ENCODE measurements around the gene NDRG4. TPM values are rescaled to one million over a fixed set of nuclear protein-coding genes. Genes with fewer than 3 reads are reported as not detected.
A peak's percentile ranks its signal among the peaks of the same experiment; 100 is the strongest.

The NDRG4 gene
- total and polyA plus RNA-seq, 8 donors = 1.9 to 48.7 (median 12.0) TPM

GRCh38 chr16:58462997-58463941, 36.7 kb upstream of the NDRG4 start:
- H3K36me3 ChIP-seq = no peaks in the 10 kb centered on the region
- intact Hi-C loops (cut with DNase I; ENCODE audit: low total_unique reads) = no loop called here
- peaks cover 22 to 25% (median 23%) of the 10 kb centered on the region in 4 donors for H3K4me1 ChIP-seq
- no peak overlapping the region for H3K27ac ChIP-seq
- TF ChIP-seq POLR2AphosphoS5 (IDR thresholded peaks at IDR 0.05) = no peak
- TF ChIP-seq CTCF (IDR thresholded peaks at IDR 0.05) = no peak
- TF ChIP-seq EP300 (IDR thresholded peaks at IDR 0.05) = no peak
- no peak for TF ChIP-seq POLR2A (IDR thresholded peaks at IDR 0.05)
- H3K27me3 ChIP-seq = peaks cover 13 to 78% (median 59%) of the 10 kb centered on the region in 3 donors
- peak overlapping the region; percentile 40 to 74 (median 51) for H3K4me3 ChIP-seq
- no peaks in the 10 kb centered on the region for H3K9me3 ChIP-seq
- peak in 1 of 2 donors; percentile 64 for DNase-seq
- WGBS, 5 donors = 1 to 18% (median 2%) methylated on average over 10 to 113 of the region's 113 CpGs

GRCh38 chr16:58464047-58464915, 35.7 kb upstream of the NDRG4 start:
- peak overlapping the region; percentile 40 to 74 (median 51) for H3K4me3 ChIP-seq
- intact Hi-C loops (cut with DNase I; ENCODE audit: low total_unique reads) = no loop called here
- H3K27me3 ChIP-seq = peaks cover 13 to 87% (median 69%) of the 10 kb centered on the region in 3 donors
- no peaks in the 10 kb centered on the region for H3K36me3 ChIP-seq
- no peak overlapping the region for H3K27ac ChIP-seq
- TF ChIP-seq POLR2A (IDR thresholded peaks at IDR 0.05) (no peak), POLR2AphosphoS5 (IDR thresholded peaks at IDR 0.05) (no peak), CTCF (IDR thresholded peaks at IDR 0.05) (no peak), EP300 (IDR thresholded peaks at IDR 0.05) (no peak)
- no peaks in the 10 kb centered on the region for H3K9me3 ChIP-seq
- WGBS, 5 donors = 1 to 8% (median 2%) methylated on average over 14 to 86 of the region's 86 CpGs
- peak; percentile 29 to 63 for DNase-seq
- peaks cover 22 to 25% (median 23%) of the 10 kb centered on the region in 4 donors for H3K4me1 ChIP-seq

GRCh38 chr16:58464916-58465731, 34.8 kb upstream of the NDRG4 start:
- intact Hi-C loops (cut with DNase I; ENCODE audit: low total_unique reads) = no loop called here
- peak overlapping the region; percentile 40 to 74 (median 51) for H3K4me3 ChIP-seq
- TF ChIP-seq EP300 (IDR thresholded peaks at IDR 0.05) (no peak), CTCF (IDR thresholded peaks at IDR 0.05) (no peak), POLR2A (IDR thresholded peaks at IDR 0.05) (no peak), POLR2AphosphoS5 (IDR thresholded peaks at IDR 0.05) (no peak)
- H3K27ac ChIP-seq = no peak overlapping the region
- peaks cover 13 to 90% (median 69%) of the 10 kb centered on the region in 3 donors for H3K27me3 ChIP-seq
- H3K9me3 ChIP-seq = no peaks in the 10 kb centered on the region
- DNase-seq = peak in 1 of 2 donors; percentile 39
- no peaks in the 10 kb centered on the region for H3K36me3 ChIP-seq
- 16 to 17% (median 16%) methylated on average over 24 of the region's 24 CpGs for WGBS, 5 donors
- H3K4me1 ChIP-seq = peaks cover 22 to 25% (median 23%) of the 10 kb centered on the region in 4 donors

All from stomach (tissue), 9 donors.